Suprapubic skin (tissue), 4 donors: ENCODE results near the gene SLC6A1.

Source experiments
- CTCF ChIP-seq, 2 donors: fragments of 200-600 bp in 1 of 2; fragments of 450-650 bp in 1 of 2; sonication (generic) in 1 of 2; IDR thresholded peaks; one replicate each; pipeline ENCODE4 v1.5.1; 2016 to 2019; ENCODE audit warnings: antibody characterized with exemption in 2 of 2, mild to moderate bottlenecking in 1 of 2, moderate library complexity in 1 of 2
- EP300 ChIP-seq: sonication (generic); formaldehyde crosslinking; IDR thresholded peaks from one replicate; pipeline ENCODE4 v1.6.1; 2017; ENCODE audit warnings: antibody characterized with exemption
- POLR2A ChIP-seq, 2 donors: fragments of 450-650 bp; IDR thresholded peaks; one replicate each; pipeline ENCODE4 v1.6.1; 2017; ENCODE audit warnings: antibody characterized with exemption in 2 of 2, mild to moderate bottlenecking in 2 of 2, moderate library complexity in 2 of 2
- POLR2AphosphoS5 ChIP-seq, 3 donors: sonication (generic); formaldehyde crosslinking; IDR thresholded peaks; one replicate each; pipeline ENCODE4 v1.6.1; 2017; ENCODE audit warnings: antibody characterized with exemption in 3 of 3

GRCh38 chr3:11074011-11074410, 81.5 kb downstream of the SLC6A1 start:
- TF ChIP-seq CTCF (IDR thresholded peaks at IDR 0.05) (no peak), POLR2A (IDR thresholded peaks at IDR 0.05) (no peak), POLR2AphosphoS5 (IDR thresholded peaks at IDR 0.05) (no peak), EP300 (no peak)
